NCI-H345 (cell line): Measurements from ENCODE around the gene TWF2.

Experiments used
- DNase-seq: peaks from one replicate; lab custom pipeline; 2025; lab: John Stamatoyannopoulos, UW

TWF2 gene

DNA sequence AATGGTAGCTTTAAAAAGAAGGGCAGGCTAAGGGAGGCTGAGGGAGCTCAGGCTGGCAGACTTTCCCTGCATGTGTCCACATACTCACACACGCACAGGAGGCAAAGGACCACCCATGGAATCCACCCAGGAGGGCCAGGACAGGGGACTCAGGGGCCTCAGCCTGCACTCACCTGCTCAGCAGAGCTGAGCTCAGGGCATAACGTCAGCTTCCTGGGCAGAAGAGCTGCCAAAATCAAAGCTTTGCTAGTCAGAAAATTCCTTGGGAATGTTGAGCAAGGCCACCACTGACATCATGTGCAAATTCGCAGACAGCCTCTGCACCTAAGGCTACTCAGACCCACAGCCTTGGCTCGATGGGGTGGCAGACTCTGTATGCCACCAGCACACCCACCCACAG, 57.4 kb downstream of the TWF2 start:
- no peak for DNase-seq
